ENCODE results near the gene PYROXD2.

PYROXD2 gene

DNA sequence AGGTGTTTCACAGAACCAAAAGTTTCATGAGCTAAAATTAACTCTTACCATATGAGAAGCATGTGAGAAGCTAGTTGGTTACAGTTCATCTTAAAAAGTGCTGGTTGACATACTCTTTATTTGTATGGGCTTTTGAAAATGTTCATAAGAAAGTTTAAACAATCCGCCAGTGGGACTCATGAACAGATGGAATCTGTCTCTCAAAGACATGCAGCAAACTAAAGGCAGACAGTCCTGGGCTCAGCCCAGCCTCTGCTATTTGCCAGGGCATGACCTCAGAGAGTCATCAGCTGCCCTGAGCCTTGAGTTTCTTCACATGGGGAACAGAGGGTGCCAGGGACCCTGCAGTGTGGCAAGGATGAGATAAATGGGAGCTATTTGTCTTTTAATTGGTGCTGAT, 3.2 kb downstream of the PYROXD2 start:
- H3K4me3 ChIP-seq (ENCODE audit: low read length in 2 of 2) = no peak overlapping the region
- H3K9ac ChIP-seq (ENCODE audit: low read length in 2 of 2) = no peak overlapping the region
- H3K4me1 ChIP-seq (ENCODE audit: control insufficient read depth, insufficient read depth, low read length) = peaks cover 22% of the 10 kb centered on the region
- no peaks in the 10 kb centered on the region for H3K9me3 ChIP-seq (ENCODE audit: control insufficient read depth in 2 of 2, low read length in 2 of 2)
- H3K27me3 ChIP-seq (ENCODE audit: control insufficient read depth in 1 of 2, insufficient read depth in 2 of 2, low read length in 2 of 2) = no peaks in the 10 kb centered on the region
- H3K27ac ChIP-seq (ENCODE audit: low read length) = no peak overlapping the region
- peaks cover 0 to under 1% of the 10 kb centered on the region in 2 donors for H3K36me3 ChIP-seq (ENCODE audit: control insufficient read depth in 2 of 2, insufficient read depth in 2 of 2, low read length in 2 of 2)

GRCh38 chr10:98411166-98411565, 3.8 kb downstream of the PYROXD2 start:
- Histone ChIP-seq H3K27ac (ENCODE audit: low read length) (no peak overlapping the region), H3K9me3 (ENCODE audit: control insufficient read depth in 2 of 2, low read length in 2 of 2) (no peaks in the 10 kb centered on the region), H3K9ac (ENCODE audit: low read length in 2 of 2) (no peak overlapping the region), H3K4me1 (ENCODE audit: control insufficient read depth, insufficient read depth, low read length) (peaks cover 24% of the 10 kb centered on the region), H3K27me3 (ENCODE audit: control insufficient read depth in 1 of 2, insufficient read depth in 2 of 2, low read length in 2 of 2) (no peaks in the 10 kb centered on the region), H3K36me3 (ENCODE audit: control insufficient read depth in 2 of 2, insufficient read depth in 2 of 2, low read length in 2 of 2) (no peaks in the 10 kb centered on the region), H3K4me3 (ENCODE audit: low read length in 2 of 2) (no peak overlapping the region)

GRCh38 chr10:98410759-98411158, 4.2 kb downstream of the PYROXD2 start:
- Histone ChIP-seq H3K9me3 (ENCODE audit: control insufficient read depth in 2 of 2, low read length in 2 of 2) (no peaks in the 10 kb centered on the region), H3K27me3 (ENCODE audit: control insufficient read depth in 1 of 2, insufficient read depth in 2 of 2, low read length in 2 of 2) (no peaks in the 10 kb centered on the region), H3K27ac (ENCODE audit: low read length) (no peak overlapping the region), H3K4me1 (ENCODE audit: control insufficient read depth, insufficient read depth, low read length) (peaks cover 23% of the 10 kb centered on the region), H3K36me3 (ENCODE audit: control insufficient read depth in 2 of 2, insufficient read depth in 2 of 2, low read length in 2 of 2) (no peaks in the 10 kb centered on the region), H3K9ac (ENCODE audit: low read length in 2 of 2) (no peak overlapping the region), H3K4me3 (ENCODE audit: low read length in 2 of 2) (no peak overlapping the region)

DNA sequence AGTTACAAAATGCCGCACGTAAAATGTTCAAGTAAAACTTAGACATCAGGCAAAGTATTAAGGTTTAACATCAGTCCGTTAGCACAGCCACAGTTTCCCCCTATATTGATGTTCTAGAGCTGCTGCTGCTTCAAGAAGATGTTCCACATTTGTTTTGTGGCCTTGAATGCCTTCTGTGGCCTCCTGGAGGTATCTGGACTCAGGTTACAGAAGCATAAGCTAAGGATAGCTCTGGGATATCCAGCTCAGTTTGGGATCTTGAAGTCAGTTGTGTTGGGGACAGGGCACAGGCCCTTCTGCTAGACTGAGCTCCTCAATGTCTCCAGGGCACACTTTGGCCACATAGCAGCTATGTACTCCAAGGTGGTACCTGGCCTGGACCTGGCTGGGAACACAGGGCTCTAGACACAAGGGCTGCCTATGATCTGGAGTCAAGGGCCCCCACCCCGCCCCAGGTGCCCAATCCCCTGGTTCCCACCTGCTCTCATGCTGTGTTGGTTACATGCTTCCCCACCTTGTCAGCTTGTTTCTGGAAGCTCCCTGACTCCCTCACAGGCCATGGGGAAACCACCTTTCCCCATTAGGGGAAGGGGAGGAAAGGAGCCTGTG, 4.7 kb downstream of the PYROXD2 start:
- Histone ChIP-seq H3K9ac (ENCODE audit: low read length in 2 of 2) (no peak overlapping the region), H3K4me1 (ENCODE audit: control insufficient read depth, insufficient read depth, low read length) (peaks cover 22% of the 10 kb centered on the region), H3K27me3 (ENCODE audit: control insufficient read depth in 1 of 2, insufficient read depth in 2 of 2, low read length in 2 of 2) (no peaks in the 10 kb centered on the region), H3K4me3 (ENCODE audit: low read length in 2 of 2) (no peak overlapping the region), H3K9me3 (ENCODE audit: control insufficient read depth in 2 of 2, low read length in 2 of 2) (no peaks in the 10 kb centered on the region), H3K36me3 (ENCODE audit: control insufficient read depth in 2 of 2, insufficient read depth in 2 of 2, low read length in 2 of 2) (no peaks in the 10 kb centered on the region), H3K27ac (ENCODE audit: low read length) (no peak overlapping the region)

DNA sequence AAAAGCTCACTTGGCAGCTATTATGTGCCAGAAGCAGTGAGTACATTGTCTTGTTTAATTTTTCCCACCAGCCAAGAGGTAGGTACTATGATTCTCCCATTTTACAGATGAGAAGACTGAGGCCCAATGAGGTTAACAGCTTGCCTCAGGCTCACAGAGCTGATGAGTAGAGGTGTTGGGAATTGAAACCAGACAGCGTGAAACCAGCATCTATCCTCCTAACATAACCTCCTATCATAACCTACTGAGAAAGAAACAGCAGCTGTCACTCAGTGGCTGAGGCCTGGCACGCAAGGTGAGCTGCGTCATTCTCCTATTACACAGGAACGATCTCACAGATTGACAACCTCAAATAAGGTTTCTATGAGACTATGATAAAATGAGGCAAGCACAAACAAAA, 6.2 kb downstream of the PYROXD2 start:
- no peak overlapping the region for H3K27ac ChIP-seq (ENCODE audit: low read length)
- no peaks in the 10 kb centered on the region for H3K27me3 ChIP-seq (ENCODE audit: control insufficient read depth in 1 of 2, insufficient read depth in 2 of 2, low read length in 2 of 2)
- no peak overlapping the region for H3K4me3 ChIP-seq (ENCODE audit: low read length in 2 of 2)
- H3K9ac ChIP-seq (ENCODE audit: low read length in 2 of 2) = no peak overlapping the region
- H3K9me3 ChIP-seq (ENCODE audit: control insufficient read depth in 2 of 2, low read length in 2 of 2) = no peaks in the 10 kb centered on the region
- no peaks in the 10 kb centered on the region for H3K36me3 ChIP-seq (ENCODE audit: control insufficient read depth in 2 of 2, insufficient read depth in 2 of 2, low read length in 2 of 2)
- peaks cover 16% of the 10 kb centered on the region for H3K4me1 ChIP-seq (ENCODE audit: control insufficient read depth, insufficient read depth, low read length)

DNA sequence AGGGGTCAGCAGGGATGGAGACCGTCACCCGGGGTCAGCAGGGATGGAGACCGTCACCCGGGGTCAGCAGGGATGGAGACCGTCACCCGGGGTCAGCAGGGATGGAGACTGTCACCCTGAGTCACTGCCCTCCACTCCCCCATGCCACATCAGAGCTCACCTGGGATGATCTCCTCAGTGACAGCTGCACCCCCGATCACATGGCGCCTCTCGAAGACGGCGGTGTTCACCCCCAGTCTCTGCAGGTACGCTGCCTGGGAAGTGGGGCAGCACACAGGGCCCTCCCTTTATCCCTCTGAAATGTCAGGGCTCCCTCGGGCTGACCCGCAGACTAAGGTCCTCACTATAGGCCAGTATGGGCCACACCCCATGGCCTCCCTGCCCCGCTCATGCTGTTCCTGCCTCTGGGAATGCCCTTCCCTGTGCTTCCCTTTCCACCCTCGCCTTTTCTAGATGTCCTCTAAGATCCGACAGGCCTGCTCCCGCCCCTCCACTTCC, 7.2 kb downstream of the PYROXD2 start:
- peaks cover 0 to 4% of the 10 kb centered on the region in 2 donors for H3K36me3 ChIP-seq (ENCODE audit: control insufficient read depth in 2 of 2, insufficient read depth in 2 of 2, low read length in 2 of 2)
- no peak overlapping the region for H3K4me3 ChIP-seq (ENCODE audit: low read length in 2 of 2)

DNA sequence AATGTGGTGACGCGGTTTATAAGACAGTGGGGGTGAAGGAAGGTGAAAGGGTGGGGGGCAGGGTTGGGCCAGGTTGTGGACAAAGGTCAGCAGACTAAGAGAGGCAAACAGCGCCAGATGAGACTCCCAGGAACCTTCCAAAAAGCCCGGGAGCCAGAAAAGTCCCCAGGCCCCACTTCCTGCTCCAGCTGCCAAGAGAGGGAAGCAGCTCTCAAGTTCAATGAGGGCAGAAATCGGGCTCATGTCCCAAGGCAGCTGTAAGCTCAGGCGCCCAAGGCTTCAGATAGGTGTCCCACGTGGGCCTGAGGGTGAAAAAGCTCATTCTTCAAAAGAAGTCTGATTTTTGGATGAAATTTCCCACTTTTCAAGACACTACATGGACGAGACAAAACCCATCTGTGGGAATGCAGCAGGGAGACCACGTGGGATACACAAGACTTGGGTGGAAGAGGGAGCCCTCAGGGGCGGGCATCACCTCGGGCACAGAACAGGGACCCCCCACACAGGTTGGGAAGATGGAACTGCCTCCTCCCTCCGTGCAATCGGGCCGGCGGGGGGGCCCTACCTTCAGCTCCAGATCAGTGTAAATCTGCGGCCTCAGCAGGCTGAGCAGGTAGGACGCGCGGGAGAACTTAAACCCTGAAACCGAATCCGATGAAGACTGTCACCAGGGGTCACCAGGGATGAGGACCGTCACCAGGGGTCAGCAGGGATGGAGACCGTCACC, 7.8 kb downstream of the PYROXD2 start:
- Histone ChIP-seq H3K9me3 (ENCODE audit: control insufficient read depth in 2 of 2, low read length in 2 of 2) (no peaks in the 10 kb centered on the region), H3K4me1 (ENCODE audit: control insufficient read depth, insufficient read depth, low read length) (peaks cover 16% of the 10 kb centered on the region), H3K4me3 (ENCODE audit: low read length in 2 of 2) (no peak overlapping the region), H3K27ac (ENCODE audit: low read length) (no peak overlapping the region), H3K9ac (ENCODE audit: low read length in 2 of 2) (no peak overlapping the region), H3K36me3 (ENCODE audit: control insufficient read depth in 2 of 2, insufficient read depth in 2 of 2, low read length in 2 of 2) (peaks cover 0 to 6% of the 10 kb centered on the region in 2 donors), H3K27me3 (ENCODE audit: control insufficient read depth in 1 of 2, insufficient read depth in 2 of 2, low read length in 2 of 2) (no peaks in the 10 kb centered on the region)

More for the DNA sequence above, 7.2 kb downstream of the PYROXD2 start:
- H3K27ac ChIP-seq (ENCODE audit: low read length) = no peak overlapping the region
- H3K9ac ChIP-seq (ENCODE audit: low read length in 2 of 2) = no peak overlapping the region
- no peaks in the 10 kb centered on the region for H3K9me3 ChIP-seq (ENCODE audit: control insufficient read depth in 2 of 2, low read length in 2 of 2)
- no peaks in the 10 kb centered on the region for H3K27me3 ChIP-seq (ENCODE audit: control insufficient read depth in 1 of 2, insufficient read depth in 2 of 2, low read length in 2 of 2)
- peaks cover 16% of the 10 kb centered on the region for H3K4me1 ChIP-seq (ENCODE audit: control insufficient read depth, insufficient read depth, low read length)

- Histone ChIP-seq H3K36me3 (ENCODE audit: control insufficient read depth in 2 of 2, insufficient read depth in 2 of 2, low read length in 2 of 2) (peaks cover 0 to 9% of the 10 kb centered on the region in 2 donors), H3K9me3 (ENCODE audit: control insufficient read depth in 2 of 2, low read length in 2 of 2) (no peaks in the 10 kb centered on the region), H3K4me1 (ENCODE audit: control insufficient read depth, insufficient read depth, low read length) (peaks cover 13% of the 10 kb centered on the region), H3K9ac (ENCODE audit: low read length in 2 of 2) (no peak overlapping the region), H3K27ac (ENCODE audit: low read length) (peak overlapping the region; percentile 24), H3K27me3 (ENCODE audit: control insufficient read depth in 1 of 2, insufficient read depth in 2 of 2, low read length in 2 of 2) (no peaks in the 10 kb centered on the region), H3K4me3 (ENCODE audit: low read length in 2 of 2) (no peak overlapping the region)
Measured at GRCh38 chr10:98405422-98405821, 9.6 kb downstream of the PYROXD2 start.

- Histone ChIP-seq H3K36me3 (ENCODE audit: control insufficient read depth in 2 of 2, insufficient read depth in 2 of 2, low read length in 2 of 2) (peaks cover 0 to 14% of the 10 kb centered on the region in 2 donors), H3K9ac (ENCODE audit: low read length in 2 of 2) (no peak overlapping the region), H3K27ac (ENCODE audit: low read length) (peak overlapping the region; percentile 24), H3K4me1 (ENCODE audit: control insufficient read depth, insufficient read depth, low read length) (peaks cover 13% of the 10 kb centered on the region), H3K9me3 (ENCODE audit: control insufficient read depth in 2 of 2, low read length in 2 of 2) (no peaks in the 10 kb centered on the region), H3K27me3 (ENCODE audit: control insufficient read depth in 1 of 2, insufficient read depth in 2 of 2, low read length in 2 of 2) (no peaks in the 10 kb centered on the region), H3K4me3 (ENCODE audit: low read length in 2 of 2) (no peak overlapping the region)
Measured at GRCh38 chr10:98404571-98405359, 10.2 kb downstream of the PYROXD2 start.

DNA sequence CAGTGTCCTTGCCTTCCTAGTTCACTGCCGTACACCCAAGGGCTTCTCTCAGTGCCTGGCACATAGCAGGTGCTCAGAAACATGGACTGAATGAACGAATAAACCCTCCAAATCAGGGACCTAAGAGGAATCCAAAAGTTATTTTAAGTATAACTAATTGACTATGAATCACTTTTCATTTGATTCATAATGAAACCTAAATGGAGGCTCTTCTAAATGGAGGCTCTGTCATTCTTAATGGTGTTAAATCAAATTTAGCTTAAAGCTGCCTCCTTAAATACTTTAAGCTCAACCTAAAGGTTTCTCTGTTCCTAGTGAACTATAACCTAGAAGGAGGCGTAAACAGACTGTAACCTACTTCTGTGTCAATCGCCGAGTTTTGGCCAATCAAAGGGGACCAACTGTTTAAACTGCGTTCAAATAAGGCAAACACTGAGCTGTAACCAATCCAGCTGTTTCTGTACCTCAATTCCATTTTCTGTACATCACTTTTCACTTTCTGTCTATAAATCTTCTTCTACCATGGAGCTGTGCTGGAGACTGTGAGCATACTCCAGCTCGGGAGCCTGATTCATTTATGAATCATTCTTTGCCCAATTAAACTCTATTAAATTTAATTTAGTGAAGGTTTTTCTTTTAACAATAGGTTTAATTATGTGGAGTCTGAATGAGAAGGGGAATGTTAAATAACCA, 11.0 kb downstream of the PYROXD2 start:
- H3K4me1 ChIP-seq (ENCODE audit: control insufficient read depth, insufficient read depth, low read length) = peaks cover 13% of the 10 kb centered on the region
- no peak overlapping the region for H3K27ac ChIP-seq (ENCODE audit: low read length)
- no peaks in the 10 kb centered on the region for H3K27me3 ChIP-seq (ENCODE audit: control insufficient read depth in 1 of 2, insufficient read depth in 2 of 2, low read length in 2 of 2)
- no peak overlapping the region for H3K9ac ChIP-seq (ENCODE audit: low read length in 2 of 2)
- H3K36me3 ChIP-seq (ENCODE audit: control insufficient read depth in 2 of 2, insufficient read depth in 2 of 2, low read length in 2 of 2) = peaks cover 4 to 16% of the 10 kb centered on the region in 2 donors
- no peaks in the 10 kb centered on the region for H3K9me3 ChIP-seq (ENCODE audit: control insufficient read depth in 2 of 2, low read length in 2 of 2)
- H3K4me3 ChIP-seq (ENCODE audit: low read length in 2 of 2) = no peak overlapping the region

All from stomach smooth muscle (tissue), 2 donors.